Kidney (tissue), 14 donors: ENCODE data around the gene GMDS. TPM values are rescaled to one million over a fixed set of nuclear protein-coding genes. Genes with fewer than 3 reads are reported as not detected.

Experiments
- DNase-seq, 5 donors: peaks; one replicate each; pipeline ENCODE4 v3.0.0-alpha.2; 2013 to 2020
- FAIRE-seq: peaks from 2 replicates; lab custom pipeline; 2012; peaks lifted over from hg19 to GRCh38; lab: Jason Lieb, UNC
- H3K27ac ChIP-seq, 2 donors: one replicate each; pipeline ENCODE4 v1.7.0; 2013; ENCODE audit warnings: low read depth in 2 of 2, low read length in 2 of 2, inconsistent platforms in 1 of 2
- H3K27me3 ChIP-seq: one replicate; pipeline ENCODE4 v1.7.1; 2013; ENCODE audit warnings: low read length, inconsistent platforms; ENCODE audit not compliant: control insufficient read depth, insufficient read depth
- H3K36me3 ChIP-seq, 3 donors: one replicate each; pipeline versions ENCODE4 v1.7.0 to v1.7.1; 2013; ENCODE audit warnings: low read length in 3 of 3, control low read depth in 1 of 3, inconsistent platforms in 1 of 3; ENCODE audit not compliant: insufficient read depth in 3 of 3, control insufficient read depth in 2 of 3
- H3K4me1 ChIP-seq, 3 donors: one replicate each; pipeline versions ENCODE4 v1.7.0 to v1.7.1; 2013; ENCODE audit warnings: low read length in 3 of 3, inconsistent platforms in 1 of 3, low read depth in 1 of 3; ENCODE audit not compliant: control insufficient read depth in 2 of 3, insufficient read depth in 2 of 3
- H3K4me3 ChIP-seq, 3 donors: one replicate each; pipeline versions ENCODE4 v1.7.0 to v1.8.1; 2013; ENCODE audit warnings: low read length in 3 of 3, control low read depth in 1 of 3, inconsistent platforms in 1 of 3
- H3K9ac ChIP-seq, 3 donors: one replicate each; pipeline versions ENCODE4 v1.7.0 to v1.7.1; 2013; ENCODE audit warnings: low read length in 3 of 3, control low read depth in 1 of 3, inconsistent platforms in 1 of 3
- H3K9me3 ChIP-seq, 3 donors: one replicate each; pipeline versions ENCODE4 v1.7.0 to v1.7.1; 2013; ENCODE audit warnings: low read length in 3 of 3, control low read depth in 1 of 3, inconsistent platforms in 1 of 3; ENCODE audit not compliant: control insufficient read depth in 2 of 3, insufficient read depth in 1 of 3
- CTCF ChIP-seq: IDR thresholded peaks from 3 replicates; pipeline ENCODE4 v1.5.1; 2012; ENCODE audit warnings: mild to moderate bottlenecking, moderate library complexity, borderline replicate concordance; ENCODE audit not compliant: insufficient read depth; ENCODE audit errors: extremely low read depth
- intact Hi-C: fragments of 100-400 bp; cut with DNase I; formaldehyde crosslinking; loops from one replicate; pipeline ENCODE4 v1.11.1; 2022
- polyA plus RNA-seq: library from polyadenylated mRNA; stranded (reverse); fragments of 350-450 nt; fragmentation: Illumina TruSeq; extraction: RNeasy Lipid Tissue Mini Kit (QIAGEN cat#74804); gene quantifications from one replicate; pipeline ENCODE4 v1.2.3, GENCODE V29; 2014; ENCODE audit warnings: low read depth, low replicate concordance; ENCODE audit not compliant: insufficient read depth
- total RNA-seq: library from RNA; stranded (reverse); fragmentation: NEBNext Ultra II Directional; extraction: Animal tissue kit (Norgen Biotek cat#: 25700); gene quantifications from one replicate; pipeline ENCODE4 v1.2.1, GENCODE V29; 2021
- donor health status: control.
- donor health status: control.
- donor health status: control.
- donor health status: control.
- donor health status: control.
- donor health status: DM: yes; HTN: yes; CAD: no.
- donor health status: Normal renal cell carcinoma (clear cell type).

Gene GMDS
- total and polyA plus RNA-seq, 2 donors from 2014 or later, result 49.6 to 63.7 TPM

GRCh38 chr6:1579096-1579495 is 666.3 kb downstream of the GMDS start:
- no peak for FAIRE-seq
- Histone ChIP-seq H3K9ac (no peak overlapping the region), H3K4me3 (no peak overlapping the region), H3K27me3 (no peaks in the 10 kb centered on the region), H3K36me3 (no peaks in the 10 kb centered on the region), H3K27ac (no peak overlapping the region), H3K4me1 (no peaks in the 10 kb centered on the region), H3K9me3 (no peaks in the 10 kb centered on the region)
- no peak for DNase-seq
- intact Hi-C loops, result no loop called here
- no peak for TF ChIP-seq CTCF

- DNase-seq, result no peak
- Histone ChIP-seq H3K36me3 (no peaks in the 10 kb centered on the region), H3K27me3 (no peaks in the 10 kb centered on the region), H3K4me1 (no peaks in the 10 kb centered on the region), H3K9me3 (no peaks in the 10 kb centered on the region), H3K27ac (no peak overlapping the region), H3K9ac (no peak overlapping the region), H3K4me3 (no peak overlapping the region)
- no peak for TF ChIP-seq CTCF
- no peak for FAIRE-seq
- intact Hi-C loops, result no loop called here
Observed at GRCh38 chr6:1577896-1578745, 667.3 kb downstream of the GMDS start.

- FAIRE-seq, result no peak
- no peak for TF ChIP-seq CTCF
- no peak for DNase-seq
- intact Hi-C loops, result no loop called here
- Histone ChIP-seq H3K4me3 (no peak overlapping the region), H3K27ac (no peak overlapping the region), H3K36me3 (no peaks in the 10 kb centered on the region), H3K27me3 (no peaks in the 10 kb centered on the region), H3K9me3 (no peaks in the 10 kb centered on the region), H3K9ac (no peak overlapping the region), H3K4me1 (no peaks in the 10 kb centered on the region)
Observed at GRCh38 chr6:1577146-1577680, 668.2 kb downstream of the GMDS start.
